Fibroblast of lung (primary cell): ENCODE results near the gene PTPRO. TPM values are rescaled to one million over a fixed set of nuclear protein-coding genes. Genes with fewer than 3 reads are reported as not detected.
A peak's percentile ranks its signal among the peaks of the same experiment; 100 is the strongest.

Experiments
- DNase-seq, 2 donors: peaks; one replicate each; pipeline versions ENCODE4 v3.0.0 to v3.0.0-alpha.2; 2010; ENCODE audit warnings: low read depth in 2 of 2
- H2AFZ ChIP-seq: 2 replicates; pipeline ENCODE4 v1.5.1; 2012; ENCODE audit warnings: low read length, control low read depth, inconsistent platforms
- H3K27ac ChIP-seq: 2 replicates; pipeline ENCODE4 v1.5.1; 2011; ENCODE audit warnings: low read length, control low read depth; ENCODE audit not compliant: insufficient read depth
- H3K27me3 ChIP-seq: 2 replicates; pipeline ENCODE4 v1.5.1; 2011; ENCODE audit warnings: mild to moderate bottlenecking, low read length; ENCODE audit not compliant: control insufficient read depth, insufficient read depth
- H3K36me3 ChIP-seq: 2 replicates; pipeline ENCODE4 v1.5.1; 2011; ENCODE audit warnings: low read length; ENCODE audit not compliant: control insufficient read depth, insufficient read depth
- H3K4me1 ChIP-seq: 2 replicates; pipeline ENCODE4 v1.5.1; 2011; ENCODE audit warnings: low read length; ENCODE audit not compliant: control insufficient read depth, insufficient read depth; ENCODE audit errors: extremely low read depth
- H3K4me2 ChIP-seq: 2 replicates; pipeline ENCODE4 v1.5.1; 2011; ENCODE audit warnings: low read length, control low read depth; ENCODE audit not compliant: insufficient read depth; ENCODE audit errors: extremely low read depth
- H3K4me3 ChIP-seq, 4 experiments: fragments of 200-600 bp in 1 of 4; sonication (generic) in 1 of 4; replicated peaks in 1 of 4; 2 replicates each; pipeline ENCODE4 v1.5.1; 2011 to 2016; ENCODE audit warnings: low read length in 4 of 4, low read depth in 3 of 4, mild to moderate bottlenecking in 3 of 4, control low read depth in 2 of 4, inconsistent platforms in 1 of 4, mixed read lengths in 1 of 4; ENCODE audit not compliant: insufficient read depth in 1 of 4; ENCODE audit errors: control extremely low read depth in 1 of 4
- H3K79me2 ChIP-seq: 2 replicates; pipeline ENCODE4 v1.5.1; 2012; ENCODE audit warnings: mild to moderate bottlenecking, low read length, inconsistent platforms; ENCODE audit not compliant: control insufficient read depth, insufficient read depth
- H3K9ac ChIP-seq: 2 replicates; pipeline ENCODE4 v1.5.1; 2011; ENCODE audit warnings: mild to moderate bottlenecking, low read length, control low read depth; ENCODE audit not compliant: insufficient read depth
- H3K9me3 ChIP-seq: 2 replicates; pipeline ENCODE4 v1.5.1; 2012; ENCODE audit warnings: low read depth, low read length; ENCODE audit not compliant: control insufficient read depth, insufficient read depth
- H4K20me1 ChIP-seq: 2 replicates; pipeline ENCODE4 v1.5.1; 2011; ENCODE audit warnings: low read length; ENCODE audit not compliant: control insufficient read depth, insufficient read depth; ENCODE audit errors: extremely low read depth
- EZH2 ChIP-seq: IDR thresholded peaks from 2 replicates; pipeline ENCODE4 v1.5.1; 2012; ENCODE audit warnings: low read length, control low read depth, mild to moderate bottlenecking; ENCODE audit errors: missing control alignments
- polyA plus RNA-seq, 2 donors: library from polyadenylated mRNA; depleted of rRNA in 1 of 2; stranded (reverse) in 1 of 2; unstranded in 1 of 2; fragments of >200 nt; gene quantifications; 2 replicates each; pipeline ENCODE4 v1.2.1, GENCODE V29; 2011 to 2012; ENCODE audit warnings: missing spikeins in 1 of 2
- total RNA-seq: library from RNA; depleted of rRNA; stranded (reverse); fragments of >200 nt; gene quantifications from 2 replicates; pipeline ENCODE4 v1.2.1, GENCODE V29; 2014
- TF ChIP-seq, protein P1 (sequence below), 2 donors: IDR thresholded peaks in 1 of 2; conservative IDR thresholded peaks in 1 of 2; 1 replicate in 1 of 2; 2 replicates in 1 of 2; pipeline ENCODE4 v1.5.1; 2011 to 2012; ENCODE audit warnings: low read length in 2 of 2, control low read depth in 1 of 2, inconsistent platforms in 1 of 2, low read depth in 1 of 2, mild to moderate bottlenecking in 1 of 2

The PTPRO gene
- total and polyA plus RNA-seq, 2 donors (not counting 1 experiment from before 2014, with no cell fraction given), result 0.33 to 0.35 TPM

DNA sequence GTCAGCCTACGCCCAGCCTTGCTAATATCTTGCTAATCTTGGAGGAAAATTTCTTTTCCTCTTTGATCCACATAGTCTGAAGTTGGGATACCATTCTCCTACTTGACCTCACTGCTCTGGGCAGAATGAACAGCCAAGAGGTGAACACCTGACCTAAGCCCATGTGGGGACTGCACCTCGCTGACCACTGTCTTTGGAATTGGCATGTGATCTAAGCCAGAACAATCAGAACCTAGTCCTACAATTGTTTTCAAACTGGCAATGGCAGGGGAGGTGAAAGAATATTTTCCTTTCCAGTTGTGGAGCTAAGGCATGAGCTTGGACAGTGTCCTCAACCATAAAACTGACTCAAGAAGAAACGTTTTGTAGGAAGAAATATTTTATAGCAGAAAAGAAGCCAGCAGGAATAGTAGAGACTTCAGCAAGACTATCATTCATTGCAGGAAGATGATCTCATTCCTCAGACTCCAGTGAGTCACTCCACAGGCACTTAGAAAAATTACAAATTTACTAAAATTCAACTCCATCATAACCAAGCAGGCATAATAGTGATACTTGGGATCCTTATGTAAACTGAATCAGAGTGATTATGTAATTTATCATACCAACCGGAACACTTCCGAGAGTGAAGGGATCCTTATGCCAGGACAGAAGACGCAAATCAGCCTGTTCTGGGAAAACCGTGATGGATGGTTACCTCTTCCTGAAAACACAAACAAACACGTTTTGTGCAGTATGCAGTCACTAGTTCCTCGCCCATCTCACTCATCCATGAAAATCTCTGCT is 14.7 kb downstream of the PTPRO start:
- Histone ChIP-seq H3K36me3 (no peaks in the 10 kb centered on the region), H3K27me3 (no peaks in the 10 kb centered on the region), H4K20me1 (no peaks in the 10 kb centered on the region), H3K79me2 (no peaks in the 10 kb centered on the region), H3K27ac (no peak overlapping the region), H3K4me2 (peak overlapping the region; percentile 68), H3K9me3 (no peaks in the 10 kb centered on the region), H2AFZ (no peak overlapping the region), H3K4me3 (peak overlapping the region in 1 of 4 experiments; percentile 1), H3K4me1 (peaks cover 3% of the 10 kb centered on the region), H3K9ac (no peak overlapping the region)
- TF ChIP-seq, protein P1, sequence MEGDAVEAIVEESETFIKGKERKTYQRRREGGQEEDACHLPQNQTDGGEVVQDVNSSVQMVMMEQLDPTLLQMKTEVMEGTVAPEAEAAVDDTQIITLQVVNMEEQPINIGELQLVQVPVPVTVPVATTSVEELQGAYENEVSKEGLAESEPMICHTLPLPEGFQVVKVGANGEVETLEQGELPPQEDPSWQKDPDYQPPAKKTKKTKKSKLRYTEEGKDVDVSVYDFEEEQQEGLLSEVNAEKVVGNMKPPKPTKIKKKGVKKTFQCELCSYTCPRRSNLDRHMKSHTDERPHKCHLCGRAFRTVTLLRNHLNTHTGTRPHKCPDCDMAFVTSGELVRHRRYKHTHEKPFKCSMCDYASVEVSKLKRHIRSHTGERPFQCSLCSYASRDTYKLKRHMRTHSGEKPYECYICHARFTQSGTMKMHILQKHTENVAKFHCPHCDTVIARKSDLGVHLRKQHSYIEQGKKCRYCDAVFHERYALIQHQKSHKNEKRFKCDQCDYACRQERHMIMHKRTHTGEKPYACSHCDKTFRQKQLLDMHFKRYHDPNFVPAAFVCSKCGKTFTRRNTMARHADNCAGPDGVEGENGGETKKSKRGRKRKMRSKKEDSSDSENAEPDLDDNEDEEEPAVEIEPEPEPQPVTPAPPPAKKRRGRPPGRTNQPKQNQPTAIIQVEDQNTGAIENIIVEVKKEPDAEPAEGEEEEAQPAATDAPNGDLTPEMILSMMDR (conservative IDR thresholded peaks at IDR 0.05 in 1 of 2, IDR thresholded peaks at IDR 0.05 in 1 of 2; ENCODE audit: low read depth in 1 of 2, low read length in 2 of 2), result no peak
- TF ChIP-seq EZH2, result no peak
- DNase-seq, result peak; percentile 59 to 83

DNA sequence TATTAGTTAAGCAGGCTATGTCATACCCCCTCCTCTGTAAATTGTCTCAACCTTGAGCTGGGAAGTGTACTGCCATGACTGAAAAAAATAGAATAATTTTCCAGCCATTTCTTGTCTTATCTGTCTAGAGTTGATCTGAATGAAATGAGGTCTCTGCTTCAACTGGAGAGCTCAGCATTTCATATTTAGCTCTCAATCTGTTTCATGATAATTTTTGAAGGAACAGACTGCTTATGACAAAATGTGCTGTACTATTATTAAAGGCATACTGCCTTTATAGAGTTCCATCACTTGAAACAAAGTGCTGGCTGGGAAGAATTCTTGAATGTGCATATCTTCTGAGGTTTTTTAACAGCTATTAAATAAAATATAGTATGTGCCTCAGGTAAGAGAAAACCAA is 19.1 kb downstream of the PTPRO start:
- no peaks in the 10 kb centered on the region for H4K20me1 ChIP-seq
- DNase-seq, result no peak
- H3K4me2 ChIP-seq, result no peak overlapping the region

DNA sequence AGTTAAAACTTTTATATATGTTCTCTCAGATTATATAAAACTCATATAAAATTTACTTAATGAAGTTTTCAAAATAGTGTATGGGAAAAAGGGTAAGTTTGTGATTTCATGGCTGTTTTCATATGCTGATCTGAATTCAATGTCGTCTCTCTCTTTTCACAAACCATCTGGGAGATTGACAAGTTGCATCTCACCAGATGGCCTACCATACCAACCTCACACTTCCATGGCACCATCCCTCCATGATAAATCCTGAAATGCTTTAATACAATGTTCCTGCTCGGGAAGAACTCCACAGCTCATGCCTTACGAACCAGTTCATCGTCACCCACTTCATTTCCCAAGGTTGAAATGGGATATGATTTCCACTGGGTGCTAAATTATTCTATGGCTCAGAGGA is 22.3 kb downstream of the PTPRO start:
- DNase-seq, result no peak
- no peaks in the 10 kb centered on the region for H3K79me2 ChIP-seq
- H2AFZ ChIP-seq, result no peak overlapping the region
- H3K27me3 ChIP-seq, result no peaks in the 10 kb centered on the region
- H3K4me1 ChIP-seq, result no peaks in the 10 kb centered on the region
- H3K9me3 ChIP-seq, result no peaks in the 10 kb centered on the region
- no peaks in the 10 kb centered on the region for H3K36me3 ChIP-seq
- H3K27ac ChIP-seq, result no peak overlapping the region
- TF ChIP-seq, protein P1 (conservative IDR thresholded peaks at IDR 0.05 in 1 of 2, IDR thresholded peaks at IDR 0.05 in 1 of 2; ENCODE audit: low read depth in 1 of 2, low read length in 2 of 2), result no peak
- TF ChIP-seq EZH2, result no peak
- no peak overlapping the region for H3K4me2 ChIP-seq
- H4K20me1 ChIP-seq, result no peaks in the 10 kb centered on the region
- H3K4me3 ChIP-seq, result no peak overlapping the region
- no peak overlapping the region for H3K9ac ChIP-seq

More for the DNA sequence above, 19.1 kb downstream of the PTPRO start:
- Histone ChIP-seq H3K9me3 (no peaks in the 10 kb centered on the region), H3K4me1 (peaks cover 3% of the 10 kb centered on the region), H3K36me3 (no peaks in the 10 kb centered on the region), H3K79me2 (no peaks in the 10 kb centered on the region), H3K9ac (no peak overlapping the region), H2AFZ (no peak overlapping the region), H3K4me3 (no peak overlapping the region), H3K27ac (no peak overlapping the region), H3K27me3 (no peaks in the 10 kb centered on the region)
- no peak for TF ChIP-seq EZH2
- TF ChIP-seq, protein P1 (conservative IDR thresholded peaks at IDR 0.05 in 1 of 2, IDR thresholded peaks at IDR 0.05 in 1 of 2; ENCODE audit: low read depth in 1 of 2, low read length in 2 of 2), result no peak
